HUES64 (cell line): Measurements from ENCODE around the gene CHST4. TPM values are rescaled to one million over a fixed set of nuclear protein-coding genes. Genes with fewer than 3 reads are reported as not detected.

Experiments
- H3K27ac ChIP-seq: 2 replicates; pipeline ENCODE4 v1.7.0; 2013; ENCODE audit warnings: low read depth, low read length, inconsistent platforms
- H3K27me3 ChIP-seq: 2 replicates; pipeline ENCODE4 v1.6.1; 2013; ENCODE audit warnings: mild to moderate bottlenecking, low read length; ENCODE audit not compliant: insufficient read depth
- H3K36me3 ChIP-seq: 2 replicates; pipeline ENCODE4 v1.6.1; 2013; ENCODE audit warnings: mild to moderate bottlenecking, low read length; ENCODE audit not compliant: insufficient read depth
- H3K4me1 ChIP-seq: 2 replicates; pipeline ENCODE4 v1.6.1; 2013; ENCODE audit warnings: mild to moderate bottlenecking, low read length, moderate library complexity; ENCODE audit not compliant: insufficient read depth
- H3K4me3 ChIP-seq: 2 replicates; pipeline ENCODE4 v1.5.1; 2013; ENCODE audit warnings: mild to moderate bottlenecking, low read length, moderate library complexity
- H3K9ac ChIP-seq: 2 replicates; pipeline ENCODE4 v1.6.1; 2013; ENCODE audit warnings: mild to moderate bottlenecking, low read depth, low read length
- H3K9me3 ChIP-seq: 2 replicates; pipeline ENCODE4 v1.6.1; 2013; ENCODE audit warnings: low read depth, low read length; ENCODE audit not compliant: insufficient read depth
- WGBS: fragments of 150-250, 120-280 bp; methylation state at CpG from one replicate; pipeline ENCODE4 v1.1.7; 2013; ENCODE audit warnings: missing lambda C conversion rate; 5-methylcytosine and 5-hydroxymethylcytosine counted together
- polyA plus RNA-seq, 2 experiments: library from polyadenylated mRNA; stranded (reverse); fragments of 50-300 nt; gene quantifications; one replicate each; pipeline ENCODE4 v1.2.3, GENCODE V29; 2013

The CHST4 gene
- polyA plus RNA-seq (2013, experiment 1 of 2), result 8.7 TPM
- 7.4 TPM for polyA plus RNA-seq (2013, experiment 2 of 2)

- Histone ChIP-seq H3K9me3 (no peaks in the 10 kb centered on the region), H3K4me1 (peaks cover 24% of the 10 kb centered on the region), H3K4me3 (peak within 1 kb of the TSS; percentile 55), H3K27me3 (no peaks in the 10 kb centered on the region), H3K9ac (peak within 1 kb of the TSS; percentile 75), H3K27ac (peak within 1 kb of the TSS; percentile 92), H3K36me3 (no peaks in the 10 kb centered on the region)
- 0% methylated on average over 9 of the region's 9 CpGs for WGBS
Observed at GRCh38 chr16:71526111-71526631, at the start of gene CHST4. CHST4 (plus strand) TSS chr16:71526426; CDS start chr16:71536678, 10,252 bp downstream.

DNA sequence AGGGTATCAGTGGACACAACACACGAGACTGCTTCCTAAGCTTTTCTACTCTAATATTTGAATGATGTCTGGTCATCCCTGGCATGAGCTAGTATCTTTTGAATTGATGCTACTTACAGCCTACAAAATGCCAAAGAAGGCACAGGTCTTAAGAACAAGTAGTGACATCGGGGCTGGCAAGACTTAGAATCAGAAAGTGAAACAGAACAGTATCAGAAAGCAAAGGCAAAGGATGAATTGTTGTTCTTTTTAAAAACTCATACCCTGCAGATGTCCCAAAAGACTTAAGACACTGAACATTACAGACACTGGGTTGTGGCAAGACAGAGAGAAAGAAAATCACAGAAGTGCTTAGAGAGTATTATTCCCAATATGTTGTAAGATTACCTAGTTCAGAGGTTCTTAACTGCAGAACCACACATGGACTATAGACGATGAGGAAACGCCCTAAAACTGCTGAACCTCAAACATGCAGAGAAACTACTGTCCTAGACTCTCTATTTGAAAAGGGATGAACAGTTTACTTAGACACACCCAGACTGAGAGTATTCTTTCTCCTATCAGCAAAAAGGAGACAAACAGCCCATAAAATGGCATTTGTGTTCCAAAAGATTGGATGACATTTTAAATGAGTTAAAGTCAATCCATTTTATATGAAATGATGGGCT lies 49.6 kb upstream of the CHST4 start:
- Histone ChIP-seq H3K9me3 (no peaks in the 10 kb centered on the region), H3K9ac (no peak overlapping the region), H3K27ac (no peak overlapping the region), H3K36me3 (peaks cover 26% of the 10 kb centered on the region), H3K4me3 (no peak overlapping the region), H3K4me1 (no peaks in the 10 kb centered on the region), H3K27me3 (no peaks in the 10 kb centered on the region)
- WGBS, result 95% methylated on average over 4 of the region's 4 CpGs

GRCh38 chr16:71479420-71479819 lies 46.8 kb upstream of the CHST4 start:
- no peak overlapping the region for H3K4me3 ChIP-seq
- H3K27me3 ChIP-seq, result no peaks in the 10 kb centered on the region
- H3K4me1 ChIP-seq, result no peaks in the 10 kb centered on the region
- H3K9me3 ChIP-seq, result no peaks in the 10 kb centered on the region
- H3K27ac ChIP-seq, result no peak overlapping the region
- no peak overlapping the region for H3K9ac ChIP-seq
- 63% methylated on average over 3 of the region's 3 CpGs for WGBS
- peaks cover 26% of the 10 kb centered on the region for H3K36me3 ChIP-seq

DNA sequence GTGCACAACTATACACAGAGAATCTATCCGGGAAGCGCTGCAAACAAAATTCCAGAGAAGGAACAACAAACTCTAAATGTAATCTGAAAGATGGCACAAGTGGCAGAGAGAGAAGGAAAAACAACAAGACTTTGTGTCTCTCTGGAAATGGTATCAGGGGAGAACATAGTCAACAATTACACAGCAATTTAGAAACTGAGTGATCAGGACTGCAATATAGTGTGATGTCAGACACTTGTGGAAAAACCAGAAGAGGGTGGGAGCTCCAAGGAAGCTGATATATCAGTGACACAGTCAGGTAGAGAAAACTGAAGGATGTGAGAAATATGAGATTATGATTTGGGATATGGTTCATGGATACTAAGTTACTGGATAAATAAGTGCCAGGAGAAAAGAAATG lies 45.3 kb upstream of the CHST4 start:
- H3K9ac ChIP-seq, result no peak overlapping the region
- H3K4me3 ChIP-seq, result no peak overlapping the region
- no peaks in the 10 kb centered on the region for H3K9me3 ChIP-seq
- 100% methylated on average over 2 of the region's 2 CpGs for WGBS
- H3K36me3 ChIP-seq, result peaks cover 18% of the 10 kb centered on the region
- no peaks in the 10 kb centered on the region for H3K4me1 ChIP-seq
- H3K27ac ChIP-seq, result no peak overlapping the region
- H3K27me3 ChIP-seq, result no peaks in the 10 kb centered on the region

- Histone ChIP-seq H3K27me3 (peaks cover 1% of the 10 kb centered on the region; the same call in 1 of the 2 replicates), H3K36me3 (peaks cover 6% of the 10 kb centered on the region; the same call in 1 of the 2 replicates), H3K27ac (no peak overlapping the region), H3K9me3 (no peaks in the 10 kb centered on the region), H3K4me1 (no peaks in the 10 kb centered on the region), H3K9ac (no peak overlapping the region), H3K4me3 (no peak overlapping the region)
- WGBS, result 89% methylated on average over 5 of the region's 5 CpGs
Observed at GRCh38 chr16:71482569-71482968, 43.7 kb upstream of the CHST4 start.

DNA sequence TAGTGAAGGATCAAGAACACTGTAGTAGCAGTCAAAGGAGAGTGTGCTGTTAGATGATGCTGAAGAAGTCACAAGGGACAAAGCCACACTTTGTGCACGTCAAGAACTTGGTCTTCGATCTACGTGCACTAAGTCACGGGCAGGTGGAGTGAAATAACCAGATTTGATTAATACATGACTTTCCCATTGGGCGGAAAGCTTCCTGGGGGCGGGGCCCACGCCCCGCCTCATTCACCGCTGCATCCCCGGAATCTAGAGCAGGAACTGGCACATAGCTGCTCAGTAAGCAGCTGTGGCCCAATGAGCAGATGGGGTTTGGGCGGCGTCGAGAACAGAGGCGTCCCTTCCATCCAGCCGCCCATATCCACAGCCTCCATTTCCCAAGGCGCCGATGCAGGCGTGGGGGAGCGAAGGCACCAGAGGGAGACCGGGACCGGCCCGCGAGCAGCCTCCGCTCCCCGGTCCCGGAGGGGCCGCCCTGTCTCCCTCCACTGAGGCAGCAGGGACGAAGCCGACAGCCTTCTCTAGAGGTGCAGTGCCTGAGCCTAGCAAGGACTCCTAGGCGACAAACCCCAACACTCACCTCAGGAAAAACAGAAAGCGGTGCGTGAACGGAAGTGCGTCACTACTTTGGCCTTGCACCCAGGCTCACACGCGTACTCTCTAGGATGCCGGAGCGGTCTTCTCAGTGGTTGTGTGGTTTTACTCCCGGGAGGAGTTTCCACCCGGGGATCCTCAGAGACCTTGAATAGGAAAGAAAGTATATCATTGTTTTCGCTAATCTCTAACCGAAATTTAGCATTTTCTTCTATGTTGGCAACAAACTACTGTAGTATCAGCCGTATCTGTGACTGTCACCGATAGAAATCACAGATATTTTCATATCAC lies 42.0 kb upstream of the CHST4 start:
- H3K27me3 ChIP-seq, result peaks cover 3% of the 10 kb centered on the region; the same call in 1 of the 2 replicates
- 1% methylated on average over 44 of the region's 44 CpGs for WGBS
- peak overlapping the region; percentile 95 for H3K27ac ChIP-seq
- H3K9ac ChIP-seq, result peak overlapping the region; percentile 86
- H3K9me3 ChIP-seq, result no peaks in the 10 kb centered on the region
- no peaks in the 10 kb centered on the region for H3K36me3 ChIP-seq
- no peaks in the 10 kb centered on the region for H3K4me1 ChIP-seq
- H3K4me3 ChIP-seq, result peak overlapping the region; percentile 82

DNA sequence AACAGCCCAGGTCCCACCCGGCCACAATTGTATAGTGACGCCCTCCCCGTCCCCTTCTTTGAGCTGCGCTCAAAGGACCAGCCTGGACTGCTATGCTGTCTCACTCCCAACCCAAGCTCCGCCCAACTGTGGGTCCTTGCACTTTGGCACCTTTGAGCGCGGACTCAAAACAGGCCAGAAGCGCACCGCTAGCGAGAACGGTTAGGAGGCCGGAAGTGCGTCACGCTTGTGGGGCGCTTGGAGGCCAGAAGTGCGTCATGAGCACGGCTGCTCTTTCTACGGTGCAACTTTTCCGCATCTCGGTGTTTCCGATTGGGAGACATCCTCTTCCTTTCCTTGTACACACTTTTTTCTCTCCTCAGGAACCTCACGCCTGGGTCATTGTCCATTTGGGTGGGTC lies 37.1 kb upstream of the CHST4 start, which contains the start of gene ZNF19:
Gene ZNF19 (minus strand): TSS at position 203 of the 400 bp plus-strand sequence. CDS start 7,210 bp downstream, outside the sequence.
- WGBS, result 92% methylated on average over 22 of the region's 22 CpGs
- Histone ChIP-seq H3K36me3 (no peaks in the 10 kb centered on the region), H3K4me1 (no peaks in the 10 kb centered on the region), H3K27me3 (peaks cover 6% of the 10 kb centered on the region; the same call in 1 of the 2 replicates), H3K9me3 (no peaks in the 10 kb centered on the region), H3K27ac (no peak within 1 kb of the TSS), H3K4me3 (no peak within 1 kb of the TSS), H3K9ac (no peak within 1 kb of the TSS)

GRCh38 chr16:71490361-71490760 lies 35.9 kb upstream of the CHST4 start:
- no peaks in the 10 kb centered on the region for H3K4me1 ChIP-seq
- no peak overlapping the region for H3K27ac ChIP-seq
- H3K4me3 ChIP-seq, result no peak overlapping the region
- H3K9ac ChIP-seq, result no peak overlapping the region
- H3K36me3 ChIP-seq, result no peaks in the 10 kb centered on the region
- peaks cover 6% of the 10 kb centered on the region; the same call in 1 of the 2 replicates for H3K27me3 ChIP-seq
- H3K9me3 ChIP-seq, result no peaks in the 10 kb centered on the region

- H3K27ac ChIP-seq, result no peak overlapping the region
- 68% methylated on average over 3 of the region's 3 CpGs for WGBS
Observed at GRCh38 chr16:71491054-71491453, 35.2 kb upstream of the CHST4 start.

DNA sequence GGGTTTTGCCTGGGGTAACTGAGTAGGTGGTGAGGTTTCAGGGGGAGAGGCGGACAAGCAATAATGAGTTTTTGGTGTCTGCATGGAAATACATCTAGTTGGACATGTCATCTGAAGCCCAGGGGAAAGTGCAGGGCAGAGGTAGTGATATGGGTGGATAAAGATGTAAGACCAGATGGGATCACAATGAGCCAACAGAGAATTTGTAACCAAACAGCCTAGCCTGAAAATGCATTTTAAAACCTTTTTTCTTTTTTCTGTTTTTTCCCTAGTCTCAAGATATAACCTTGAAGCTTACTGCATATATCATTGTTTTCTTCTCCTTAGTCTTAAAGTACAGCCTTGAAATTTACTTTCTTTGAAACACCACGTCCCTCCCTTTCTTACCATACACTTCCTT lies 33.4 kb upstream of the CHST4 start:
- 77% methylated on average over 2 of the region's 2 CpGs for WGBS

More at GRCh38 chr16:71491054-71491453, 35.2 kb upstream of the CHST4 start:
- Histone ChIP-seq H3K27me3 (peaks cover 6% of the 10 kb centered on the region; the same call in 1 of the 2 replicates), H3K9me3 (no peaks in the 10 kb centered on the region), H3K36me3 (no peaks in the 10 kb centered on the region), H3K4me1 (no peaks in the 10 kb centered on the region), H3K4me3 (no peak overlapping the region), H3K9ac (no peak overlapping the region)

DNA sequence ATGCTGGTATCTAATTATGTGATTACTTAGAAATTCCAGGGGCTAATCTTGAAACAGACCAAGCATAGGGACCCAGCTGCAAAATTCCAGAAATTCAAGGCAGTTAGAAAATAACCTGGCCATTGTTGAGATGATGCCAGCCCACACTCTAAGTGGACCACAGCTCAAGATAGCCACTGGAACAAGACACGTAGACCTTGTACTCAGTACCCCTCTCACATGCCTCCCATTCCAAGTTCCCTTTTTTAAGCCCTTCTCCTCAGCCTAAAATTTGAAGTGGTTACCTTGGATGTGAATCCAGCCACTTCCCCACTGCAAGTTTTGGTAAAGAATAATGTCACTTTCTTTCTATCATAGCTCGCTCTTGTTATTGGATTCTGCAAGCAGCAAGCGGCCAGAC lies 33.0 kb upstream of the CHST4 start:
- peaks cover 3% of the 10 kb centered on the region; the same call in 1 of the 2 replicates for H3K27me3 ChIP-seq
- no peaks in the 10 kb centered on the region for H3K9me3 ChIP-seq
- WGBS, result 79% methylated on average over 3 of the region's 3 CpGs

More for the DNA sequence above, 33.4 kb upstream of the CHST4 start:
- H3K27ac ChIP-seq, result no peak overlapping the region
- no peak overlapping the region for H3K4me3 ChIP-seq
- no peaks in the 10 kb centered on the region for H3K4me1 ChIP-seq
- H3K9me3 ChIP-seq, result no peaks in the 10 kb centered on the region
- H3K36me3 ChIP-seq, result no peaks in the 10 kb centered on the region
- peaks cover 3% of the 10 kb centered on the region; the same call in 1 of the 2 replicates for H3K27me3 ChIP-seq
- no peak overlapping the region for H3K9ac ChIP-seq

More for the DNA sequence above, 33.0 kb upstream of the CHST4 start:
- no peaks in the 10 kb centered on the region for H3K4me1 ChIP-seq
- H3K27ac ChIP-seq, result no peak overlapping the region
- no peaks in the 10 kb centered on the region for H3K36me3 ChIP-seq
- H3K9ac ChIP-seq, result no peak overlapping the region
- no peak overlapping the region for H3K4me3 ChIP-seq
